SK-N-MC (cell line): ENCODE measurements around the gene CHST12.

ENCODE experiments used
- EZH2 ChIP-seq: fragments of 200-600 bp; sonication (generic); IDR thresholded peaks from one replicate; pipeline ENCODE4 v1.6.1; 2017; ENCODE audit warnings: antibody characterized with exemption
- FOXP2 ChIP-seq: optimal IDR thresholded peaks from 2 replicates; pipeline ENCODE3; 2011; ENCODE audit warnings: mild to moderate bottlenecking, moderate library complexity; ENCODE audit not compliant: insufficient read depth; ENCODE audit errors: extremely low read length, control extremely low read depth
- POLR2AphosphoS5 ChIP-seq: IDR thresholded peaks from 2 replicates; pipeline ENCODE4 v1.6.1; 2012; ENCODE audit warnings: mild to moderate bottlenecking, low read depth, low read length, borderline replicate concordance

DNA sequence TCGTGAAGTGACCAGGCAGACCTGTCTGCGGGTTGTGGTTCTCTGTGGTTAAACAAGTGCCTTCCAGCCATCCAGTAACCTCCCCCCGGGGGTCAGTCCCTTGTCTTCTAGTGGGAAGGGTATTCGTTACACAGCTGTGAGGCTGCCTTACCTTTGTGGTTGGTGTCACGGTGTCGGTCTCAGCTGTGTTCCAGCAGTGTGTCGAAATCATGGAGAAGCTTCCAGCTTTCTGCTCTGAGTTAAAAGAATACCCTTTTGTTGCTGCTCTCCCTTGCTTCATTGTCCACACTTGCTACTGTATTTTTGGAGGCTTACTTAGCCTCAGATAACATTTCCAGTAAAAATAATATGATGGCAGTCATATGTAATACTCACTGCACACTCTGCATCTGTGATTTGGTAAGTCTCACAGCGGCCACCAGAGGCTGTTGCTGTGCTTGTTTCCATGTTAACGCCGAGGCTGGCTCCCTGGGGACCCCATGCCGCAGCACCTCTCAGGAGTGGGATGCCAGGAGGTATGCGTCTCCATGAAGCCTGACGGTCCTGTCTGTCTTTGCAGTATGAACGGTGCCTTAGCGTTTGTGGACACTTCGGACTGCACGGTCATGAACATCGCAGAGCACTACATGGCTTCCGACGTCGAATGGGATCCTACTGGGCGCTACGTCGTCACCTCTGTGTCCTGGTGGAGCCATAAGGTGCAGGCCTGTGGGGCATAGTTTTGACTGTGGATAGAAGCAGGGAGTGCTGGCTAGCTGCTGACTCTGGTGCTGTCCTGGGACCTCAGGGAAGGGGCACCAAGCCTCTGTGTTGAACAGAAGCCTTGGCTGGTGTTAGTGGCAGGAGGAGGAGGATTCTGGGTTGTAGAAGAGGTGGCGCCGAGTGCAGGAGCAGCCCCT lies 28.3 kb upstream of the CHST12 start:
- TF ChIP-seq POLR2AphosphoS5 (no peak), EZH2 (no peak), FOXP2 (no peak)
